Left lobe of liver (tissue), 2 donors: ENCODE results near the gene ABHD6. TPM values are rescaled to one million over a fixed set of nuclear protein-coding genes. Genes with fewer than 3 reads are reported as not detected.
"Not testable (repeated sequence)": the region's sequence is repeated elsewhere in the genome, so short reads cannot be mapped to it uniquely, and the experiment has no call there.

Source experiments
- ATAC-seq: fragments of 200-7000 bp; cut with Tn5 transposase; one replicate; pipeline ENCODE4 v1.9.1; 2020; ENCODE audit warnings: mild to moderate bottlenecking, moderate library complexity
- DNase-seq: peaks from one replicate; pipeline ENCODE4 v3.0.0-alpha.2; 2020; ENCODE audit warnings: low spot score
- total RNA-seq: library from RNA; stranded (reverse); gene quantifications from one replicate; pipeline ENCODE4 v1.2.1, GENCODE V29; 2021
- donor health status: DM: no; HTN: no; CAD: no; lungs with moderate emphysema.
- donor health status: DM: no; HTN: yes; CAD: no.

Gene ABHD6
- total RNA-seq, 1 donor from 2014 or later = 56.2 TPM

DNA sequence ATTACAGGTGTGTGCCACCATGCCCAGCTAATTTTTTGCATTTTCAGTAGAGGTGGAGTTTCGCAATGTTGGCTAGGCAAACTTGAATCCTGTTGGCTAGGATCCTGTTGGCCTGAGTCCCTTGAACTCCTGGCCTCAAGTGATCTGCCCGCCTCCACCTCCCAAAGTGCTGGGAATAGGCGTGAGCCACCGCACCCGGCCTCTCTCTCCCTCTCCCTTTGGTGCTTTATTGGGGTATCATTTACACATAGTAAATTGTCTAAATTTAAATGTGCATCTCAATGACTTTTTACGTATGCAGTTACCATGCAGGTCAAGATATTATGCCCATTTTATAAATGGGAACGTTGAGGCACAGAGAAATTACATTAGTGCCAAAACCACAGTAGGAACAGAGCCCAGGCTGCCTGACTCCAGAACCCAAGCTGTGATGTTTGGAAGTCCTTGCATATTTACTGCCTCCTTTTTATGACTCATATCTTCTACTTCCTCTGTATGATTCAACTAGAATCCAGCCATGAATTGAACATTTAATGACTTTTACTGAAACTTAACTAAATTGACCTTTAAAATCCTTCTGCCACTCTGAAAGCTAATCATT is 34.4 kb downstream of the ABHD6 start:
- DNase-seq = peak; percentile 90
- ATAC-seq = peak; percentile 86

DNA sequence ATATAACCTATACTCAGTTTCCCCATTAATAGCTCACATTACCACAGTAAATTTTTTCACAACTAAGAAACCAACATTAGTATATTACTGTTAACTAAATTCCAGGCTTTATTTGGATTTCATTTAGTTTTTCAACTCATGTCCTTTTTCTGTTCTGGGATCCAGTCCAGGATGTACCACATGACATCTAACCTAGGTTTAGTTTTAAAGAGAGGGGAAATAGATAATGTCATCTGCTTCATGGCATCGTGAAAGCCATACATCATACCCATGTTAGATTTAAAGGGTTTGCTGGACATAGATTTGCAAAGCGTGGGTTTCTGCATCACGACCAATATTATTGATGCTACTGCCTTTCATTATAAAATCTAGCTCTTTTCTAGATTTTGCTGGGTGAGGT is 35.3 kb downstream of the ABHD6 start:
- no peak for DNase-seq
- ATAC-seq = peak; percentile 54

DNA sequence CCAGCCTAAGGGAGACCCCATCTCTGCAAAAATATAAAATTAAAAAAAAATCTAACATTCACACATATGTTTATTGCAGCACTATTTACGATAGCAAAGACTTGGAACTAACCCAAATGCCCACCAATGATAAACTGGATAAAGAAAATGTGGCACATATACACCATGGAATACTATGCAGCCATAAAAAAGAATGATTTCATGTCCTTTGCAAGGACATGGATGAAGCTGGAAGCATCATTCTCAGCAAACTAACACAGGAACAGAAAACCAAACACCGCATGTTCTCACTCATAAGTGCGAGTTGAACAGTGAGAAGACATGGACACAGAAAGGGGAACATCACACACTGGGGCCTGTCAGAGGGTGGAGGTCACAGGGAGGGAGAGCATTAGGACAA is 35.8 kb downstream of the ABHD6 start:
- not testable (repeated sequence) for ATAC-seq, DNase-seq

DNA sequence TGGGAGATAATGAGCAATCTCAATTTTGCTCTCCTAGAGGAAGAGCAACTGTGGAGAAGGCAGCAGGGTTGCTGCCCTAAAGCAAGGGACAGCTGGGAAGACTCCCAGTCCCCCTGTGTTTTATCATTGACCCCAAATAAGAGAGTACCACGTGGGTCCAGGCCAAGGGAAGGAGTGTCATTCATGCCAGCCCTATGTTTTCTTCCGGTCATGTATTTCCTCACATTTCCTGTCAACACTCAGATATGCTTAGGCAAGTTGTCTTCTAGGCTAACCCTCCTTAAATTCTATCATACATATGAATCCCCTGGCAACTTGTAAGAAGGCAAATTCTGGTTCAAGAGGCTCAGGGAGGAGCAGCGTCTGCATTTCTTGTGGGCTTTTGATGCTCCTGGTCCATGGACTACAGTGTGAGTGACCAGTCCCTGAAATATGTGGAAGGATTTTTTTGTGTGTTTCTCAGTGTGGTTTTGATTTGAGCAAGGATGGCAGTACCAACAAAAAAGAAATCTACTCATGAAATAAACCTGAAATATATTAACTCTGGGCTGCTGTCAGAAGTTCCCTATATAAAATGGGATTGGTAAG is 36.5 kb downstream of the ABHD6 start:
- ATAC-seq = peak; percentile 29
- DNase-seq = no peak

DNA sequence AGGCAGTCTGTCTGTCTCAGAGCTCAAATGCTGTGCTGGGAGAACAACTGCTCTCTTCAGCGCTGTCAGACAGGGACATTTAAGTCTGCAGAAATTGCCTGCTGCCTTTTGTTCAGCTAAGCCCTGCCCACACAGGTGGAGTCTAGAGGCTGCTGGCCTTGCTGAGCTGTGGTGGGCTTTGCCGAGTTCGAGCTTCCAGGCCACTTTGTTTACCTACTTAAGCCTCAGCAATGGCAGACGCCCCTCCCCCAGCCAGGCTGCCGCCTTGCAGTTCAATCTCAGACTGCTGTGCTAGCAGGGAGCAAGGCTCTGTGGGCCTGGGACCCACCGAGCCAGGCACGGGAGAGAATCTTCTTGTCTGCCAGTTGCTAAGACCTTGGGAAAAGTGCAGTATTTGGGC is 43.5 kb downstream of the ABHD6 start:
- ATAC-seq = no peak
- no peak for DNase-seq

DNA sequence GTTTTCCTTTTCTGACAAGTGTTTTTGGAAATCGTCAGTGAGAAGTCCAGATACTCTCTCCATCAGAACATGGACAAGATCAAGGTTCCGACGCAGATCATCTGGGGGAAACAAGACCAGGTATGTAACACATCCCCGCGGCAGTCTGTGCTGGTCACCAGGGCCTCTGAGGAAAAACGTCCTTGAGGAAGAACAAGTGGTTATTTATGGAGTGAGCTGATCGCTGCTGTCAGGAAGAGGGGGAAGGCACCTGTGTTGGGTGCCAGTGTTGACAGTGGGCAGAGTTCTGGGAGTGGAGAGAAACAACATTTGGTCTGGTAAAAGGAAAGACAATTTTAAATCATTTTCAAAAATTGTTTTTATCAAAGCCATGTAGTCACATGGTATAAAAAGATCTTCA is 47.7 kb downstream of the ABHD6 start:
- DNase-seq = no peak
- no peak for ATAC-seq

DNA sequence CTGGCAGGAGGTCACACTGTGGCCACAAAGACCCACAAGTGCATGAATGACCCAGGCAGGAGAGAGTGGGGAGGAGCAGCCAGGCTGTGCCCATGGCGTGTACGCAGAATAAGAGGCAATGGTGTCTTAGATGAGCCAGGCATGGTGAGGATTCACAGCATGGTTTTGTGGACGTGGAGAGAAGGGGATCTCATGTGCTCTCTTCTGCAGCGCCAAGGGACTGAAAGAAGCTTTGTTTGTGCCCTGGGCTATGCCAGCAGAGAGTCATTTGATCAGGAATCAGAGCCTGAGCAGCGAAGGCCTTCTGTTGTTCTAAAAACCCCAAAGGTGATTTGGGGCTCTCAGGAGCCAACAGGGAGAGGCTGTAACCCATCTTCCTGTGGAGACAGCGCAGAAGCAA is 49.8 kb downstream of the ABHD6 start:
- ATAC-seq = no peak
- DNase-seq = no peak

DNA sequence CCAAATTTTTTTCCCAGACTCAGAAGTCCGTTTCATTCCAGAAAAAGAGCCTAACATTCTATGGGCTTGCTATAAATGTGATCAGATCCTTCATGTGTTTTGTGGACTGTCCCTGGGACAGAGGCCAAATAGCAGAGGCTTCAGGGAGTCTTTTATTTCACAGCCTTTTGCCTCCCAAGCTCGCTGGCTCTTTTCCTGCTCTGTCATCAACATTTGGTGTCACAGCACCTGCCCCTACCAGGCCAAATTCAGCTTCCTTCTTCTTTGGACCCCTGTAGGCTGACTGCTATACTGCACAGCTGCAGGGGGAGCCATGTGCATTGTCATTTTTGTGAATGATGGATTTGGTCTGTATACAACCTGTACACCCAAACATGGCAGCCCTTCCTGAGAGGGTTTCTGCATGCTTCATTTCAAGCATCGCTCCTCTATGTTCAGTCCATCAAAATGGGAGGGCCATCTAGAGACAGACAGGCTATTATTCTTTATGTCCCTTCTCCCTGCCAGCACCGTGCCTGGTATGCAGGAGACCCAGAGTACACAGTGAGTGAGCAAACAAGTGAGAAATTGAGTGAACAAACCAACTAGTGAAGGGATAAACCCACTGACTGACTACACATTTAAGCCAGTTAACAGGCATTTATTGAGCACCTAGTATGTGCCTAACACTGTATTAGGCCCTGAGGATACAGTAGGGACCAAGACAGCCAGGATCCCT is 50.6 kb downstream of the ABHD6 start:
- ATAC-seq = peak; percentile 24
- no peak for DNase-seq

DNA sequence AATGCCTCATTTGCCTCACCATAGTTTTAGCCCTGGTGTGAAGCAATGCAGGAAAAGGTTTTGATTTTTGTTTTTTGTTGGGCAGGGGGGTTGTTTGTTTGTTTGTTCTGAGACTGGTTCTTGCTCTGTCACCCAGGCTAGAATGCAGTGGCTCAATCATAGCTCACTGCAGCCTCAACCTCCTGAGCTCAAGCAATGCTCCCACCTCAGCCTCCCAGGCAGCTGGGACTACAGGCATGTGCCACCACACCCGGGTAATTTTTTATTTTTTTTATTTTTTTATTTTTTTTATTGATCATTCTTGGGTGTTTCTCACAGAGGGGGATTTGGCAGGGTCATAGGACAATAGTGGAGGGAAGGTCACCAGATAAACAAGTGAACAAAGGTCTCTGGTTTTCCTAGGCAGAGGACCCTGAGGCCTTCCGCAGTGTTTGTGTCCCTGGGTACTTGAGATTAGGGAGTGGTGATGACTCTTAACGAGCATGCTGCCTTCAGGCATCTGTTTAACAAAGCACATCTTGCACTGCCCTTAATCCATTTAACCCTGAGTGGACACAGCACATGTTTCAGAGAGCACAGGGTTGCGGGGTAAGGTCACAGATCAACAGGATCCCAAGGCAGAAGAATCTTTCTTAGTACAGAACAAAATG is 51.5 kb downstream of the ABHD6 start:
- not testable (repeated sequence) for ATAC-seq, DNase-seq

DNA sequence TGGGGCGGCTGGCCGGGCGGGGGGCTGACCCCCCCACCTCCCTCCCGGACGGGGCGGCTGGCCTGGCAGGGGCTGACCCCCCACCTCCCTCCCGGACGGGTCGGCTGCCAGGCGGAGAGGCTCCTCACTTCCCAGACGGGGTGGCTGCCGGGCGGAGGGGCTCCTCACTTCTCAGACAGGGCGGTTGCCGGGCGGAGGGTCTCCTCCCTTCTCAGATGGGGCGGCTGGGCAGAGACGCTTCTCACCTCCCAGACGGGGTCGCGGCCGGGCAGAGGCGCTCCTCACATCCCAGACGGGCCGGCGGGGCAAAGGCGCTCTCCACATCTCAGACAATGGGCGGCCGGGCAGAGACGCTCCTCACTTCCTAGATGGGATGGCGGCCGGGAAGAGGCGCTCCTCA is 52.9 kb downstream of the ABHD6 start:
- not testable (repeated sequence) for DNase-seq

DNA sequence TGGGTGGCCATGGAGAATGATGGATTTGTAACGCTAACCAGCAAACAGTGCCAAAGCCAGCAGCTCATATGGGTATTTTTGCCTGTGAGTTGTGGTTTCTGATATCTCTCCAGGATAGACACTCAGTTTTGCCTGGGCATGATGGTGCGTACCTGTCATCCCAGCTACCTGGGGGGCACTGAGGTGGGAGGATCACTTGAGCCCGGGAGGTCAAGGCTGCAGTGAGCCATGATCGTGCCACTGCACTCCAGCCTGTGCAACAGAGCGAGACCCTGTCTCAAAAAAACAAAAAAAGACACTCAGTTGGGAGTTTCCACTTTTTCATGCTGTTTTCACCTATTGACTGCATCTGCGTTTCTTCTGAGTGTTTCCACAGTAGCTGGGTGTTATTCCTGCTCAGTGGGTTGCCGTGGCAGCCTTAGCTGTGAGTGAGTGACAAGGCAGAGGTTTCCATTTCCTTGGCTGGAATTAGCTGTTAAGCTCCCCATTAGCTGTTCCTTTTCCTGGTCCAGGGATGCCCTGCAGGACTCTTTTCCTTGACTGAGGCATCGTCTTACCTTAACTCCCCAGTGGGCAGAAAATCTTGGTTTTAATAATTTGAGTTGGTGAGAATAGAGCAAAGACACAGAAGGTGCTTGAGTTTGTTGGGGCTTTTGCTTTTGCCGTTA is 54.2 kb downstream of the ABHD6 start:
- ATAC-seq = no peak
- DNase-seq = no peak

More for the DNA sequence above, 52.9 kb downstream of the ABHD6 start:
- ATAC-seq = not testable (repeated sequence)

DNA sequence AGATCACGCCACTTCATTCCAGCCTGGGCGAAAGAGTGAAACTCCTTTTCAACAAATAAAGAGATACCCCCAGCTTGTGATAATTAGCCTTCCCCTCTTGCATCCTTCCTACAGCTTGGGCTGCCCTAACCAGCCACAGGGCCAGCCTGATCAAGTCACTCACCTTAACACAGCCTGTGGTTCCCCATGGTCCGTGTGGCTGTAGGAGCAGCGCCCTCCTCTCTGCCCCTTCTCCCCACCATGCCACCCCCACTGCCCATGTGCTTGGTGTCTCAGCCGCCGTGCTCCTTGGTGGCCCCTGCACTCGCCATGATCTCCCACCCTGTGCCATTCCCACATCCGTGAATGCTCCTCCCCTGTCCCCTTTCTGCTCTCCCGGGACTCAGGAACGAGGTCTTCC is 55.3 kb downstream of the ABHD6 start:
- DNase-seq (no peak), ATAC-seq (peak; percentile 15)

DNA sequence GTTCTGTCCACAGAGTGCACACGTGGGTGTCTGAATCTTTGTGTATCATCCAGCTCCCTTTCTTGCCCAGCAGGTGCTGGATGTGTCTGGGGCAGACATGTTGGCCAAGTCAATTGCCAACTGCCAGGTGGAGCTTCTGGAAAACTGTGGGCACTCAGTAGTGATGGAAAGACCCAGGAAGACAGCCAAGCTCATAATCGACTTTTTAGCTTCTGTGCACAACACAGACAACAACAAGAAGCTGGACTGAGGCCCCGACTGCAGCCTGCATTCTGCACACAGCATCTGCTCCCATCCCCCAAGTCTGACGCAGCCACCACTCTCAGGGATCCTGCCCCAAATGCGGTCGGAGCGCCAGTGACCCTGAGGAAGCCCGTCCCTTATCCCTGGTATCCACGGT is 55.9 kb downstream of the ABHD6 start:
- DNase-seq = no peak
- peak; percentile 36 for ATAC-seq

DNA sequence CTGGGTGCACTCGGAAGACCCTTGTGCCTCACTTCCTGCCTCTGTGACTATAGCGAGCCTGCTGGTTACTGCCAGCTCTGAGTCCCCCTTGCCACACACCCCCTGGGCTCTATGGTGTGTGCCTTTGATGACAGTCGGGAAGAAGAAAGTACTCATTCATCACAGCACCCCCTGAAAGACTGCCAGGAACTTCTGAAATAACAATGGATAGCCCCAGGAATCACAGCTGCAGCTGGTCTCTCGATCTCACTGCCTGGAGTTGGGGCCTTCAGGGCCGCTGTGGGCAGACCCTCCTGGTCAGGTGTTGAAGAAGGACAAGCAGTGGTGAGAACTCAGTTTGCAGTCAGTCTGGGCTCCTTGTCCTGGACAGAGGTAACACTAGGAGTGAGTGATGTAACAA is 58.7 kb downstream of the ABHD6 start:
- no peak for ATAC-seq
- DNase-seq = no peak

DNA sequence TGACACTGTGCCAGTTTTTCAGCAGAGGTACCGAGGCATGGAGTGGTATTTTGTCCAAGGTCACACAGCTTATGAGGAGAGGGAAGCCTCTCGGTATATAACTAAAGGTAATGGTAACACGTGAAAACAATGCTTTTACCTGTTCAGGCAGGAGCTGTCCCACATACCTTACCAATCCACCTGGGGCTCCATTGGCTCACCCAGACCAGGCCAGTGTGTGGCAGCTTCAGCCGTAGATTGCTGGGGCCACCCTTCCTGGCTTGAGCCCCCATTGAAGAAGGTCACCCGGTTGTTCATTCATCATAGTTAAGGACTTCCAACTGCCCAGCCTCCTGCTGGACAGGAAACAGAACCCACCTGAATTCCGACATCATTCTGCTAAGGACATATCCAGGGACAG is 59.3 kb downstream of the ABHD6 start:
- no peak for ATAC-seq
- DNase-seq = no peak

DNA sequence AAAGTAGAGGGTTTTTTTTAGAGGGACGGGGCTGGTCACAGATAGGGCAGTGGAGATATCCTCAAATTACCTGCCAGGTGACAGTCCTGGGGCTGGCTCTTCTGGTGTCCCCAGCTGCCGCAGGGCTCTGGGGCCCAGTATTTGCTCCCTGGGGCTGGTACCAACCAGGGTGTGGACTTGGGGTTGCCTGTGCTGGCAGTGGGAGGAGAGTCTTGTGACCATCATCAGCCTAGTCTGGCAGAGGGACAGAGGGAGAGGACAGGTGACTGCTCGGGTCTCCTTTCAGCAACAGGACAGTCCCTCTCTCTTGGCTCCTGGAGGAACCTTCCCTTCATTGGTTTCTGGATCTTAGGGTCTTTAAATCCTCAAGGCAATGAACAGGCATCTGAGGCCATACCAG is 60.6 kb downstream of the ABHD6 start:
- peak; percentile 54 for ATAC-seq
- no peak for DNase-seq

DNA sequence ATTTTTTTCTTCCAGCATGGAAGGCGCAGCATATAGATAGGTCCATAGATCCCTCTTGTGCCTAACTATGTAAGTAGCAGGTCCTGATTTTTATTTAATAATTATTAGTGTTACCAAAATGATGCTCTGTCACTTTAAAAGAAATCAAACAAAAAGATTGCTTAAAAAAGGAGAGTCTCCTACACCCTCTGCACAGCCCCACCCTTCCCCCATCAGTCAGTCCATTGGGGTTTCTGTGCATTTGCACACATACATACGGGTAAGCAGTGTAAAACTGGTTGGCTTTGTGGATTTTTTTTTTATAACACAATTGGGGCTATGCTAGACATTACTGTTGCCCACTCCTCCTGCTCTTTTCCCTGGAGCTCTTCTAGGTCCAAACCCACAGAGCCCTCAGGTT is 61.5 kb downstream of the ABHD6 start:
- DNase-seq = no peak
- peak; percentile 34 for ATAC-seq

DNA sequence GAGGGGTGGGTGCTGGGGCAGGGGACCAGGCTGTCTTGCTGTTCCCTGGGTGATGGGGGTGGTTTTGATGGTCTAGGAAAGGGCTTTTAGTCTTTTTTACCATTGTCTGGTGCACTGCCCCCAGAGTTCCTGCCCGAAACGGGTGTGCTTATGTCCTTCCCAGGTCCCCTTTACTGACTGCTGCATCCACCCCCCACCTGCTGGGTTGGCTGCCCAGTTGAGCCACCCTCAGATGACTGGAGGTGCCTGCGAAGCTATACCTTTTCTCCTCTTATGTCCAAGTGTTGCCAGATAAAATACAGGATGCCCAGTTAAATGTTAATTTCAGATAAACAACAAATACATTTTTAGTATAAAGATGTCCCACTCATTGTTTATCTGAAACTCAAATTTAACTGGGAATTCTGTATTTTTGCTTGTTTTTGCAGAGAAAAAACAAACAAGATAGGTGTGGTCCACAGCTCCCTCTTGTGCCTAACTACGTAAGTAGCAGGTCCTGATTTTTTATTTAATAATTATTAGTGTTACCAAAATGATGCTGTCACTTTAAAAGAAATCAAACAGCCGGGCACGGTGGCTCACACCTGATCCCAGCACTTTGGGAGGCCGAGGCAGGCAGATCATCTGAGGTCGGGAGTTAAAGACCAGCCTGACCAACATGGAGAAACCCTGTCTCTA is 62.4 kb downstream of the ABHD6 start:
- ATAC-seq (peak; percentile 70), DNase-seq (no peak)

DNA sequence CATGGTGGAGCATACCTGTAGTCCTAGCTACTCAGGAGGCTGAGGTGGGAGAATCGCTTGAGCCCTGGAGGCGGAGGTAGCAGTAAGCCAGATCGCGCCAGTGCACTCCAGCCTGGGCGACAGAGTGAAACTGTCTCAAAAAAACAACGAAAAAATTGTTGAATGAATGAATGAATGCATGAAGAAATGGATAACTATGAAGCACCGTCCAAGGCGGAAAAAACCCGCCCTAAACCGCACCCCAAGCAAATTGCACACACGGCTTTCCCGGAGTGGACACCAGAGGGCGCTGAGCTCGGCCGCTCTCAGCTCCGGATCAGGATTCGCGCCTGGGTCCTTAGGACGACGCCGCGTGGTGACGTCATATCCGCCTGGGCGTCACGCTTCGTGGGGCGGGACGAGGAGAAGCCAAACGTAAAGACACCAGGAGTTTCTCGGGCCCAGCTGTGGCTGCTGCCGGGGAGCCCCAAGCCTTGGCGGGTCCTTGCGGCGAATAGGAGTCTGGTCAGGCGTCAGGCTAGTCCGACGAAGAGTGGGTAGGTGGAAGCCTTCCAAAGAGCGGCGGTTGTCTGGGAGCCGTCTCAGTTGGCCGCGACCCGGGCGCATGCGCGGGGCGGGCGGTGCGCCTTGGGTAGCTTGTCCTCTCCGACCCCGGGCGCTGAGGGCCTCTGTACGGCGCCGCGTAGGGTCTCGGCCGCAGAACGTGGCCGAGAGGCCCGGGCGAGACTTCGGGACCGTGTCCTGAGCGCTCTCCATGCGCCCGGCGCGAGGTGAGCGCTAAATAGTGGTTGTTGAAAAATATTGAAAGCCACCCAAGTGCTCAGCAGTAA is 68.5 kb downstream of the ABHD6 start, which contains the start of the genes HTD2 and RPP14:
Gene HTD2 (plus strand): TSS at position 639 of the 830 bp plus-strand sequence. CDS start 11,094 bp downstream, outside the sequence.
Gene RPP14 (plus strand): TSS at position 364 of the 830 bp plus-strand sequence. CDS start 4,085 bp downstream, outside the sequence.
- peak; percentile 91 for ATAC-seq

More for the DNA sequence above, 68.5 kb downstream of the ABHD6 start, which contains the start of the genes HTD2 and RPP14:
- DNase-seq = peak; percentile 98
